Measurements from ENCODE around the gene ZNF850.
"Not testable (repeated sequence)": the region's sequence is repeated elsewhere in the genome, so short reads cannot be mapped to it uniquely, and the experiment has no call there.

The ZNF850 gene

GRCh38 chr19:36772311-36773222, at the start of gene ZNF850:
Gene ZNF850 (minus strand): TSS chr19:36772807. CDS start chr19:36762606, 10,201 bp downstream.
- DNase-seq (ENCODE audit: low read depth, low spot score): peak; percentile 97

GRCh38 chr19:36821758-36822157, 49.2 kb upstream of the ZNF850 start:
- no peak for DNase-seq (ENCODE audit: low read depth, low spot score)

GRCh38 chr19:36819130-36819630, 46.6 kb upstream of the ZNF850 start:
- no peak for DNase-seq (ENCODE audit: low read depth, low spot score)

- DNase-seq (ENCODE audit: low read depth, low spot score): no peak
Observed at GRCh38 chr19:36807029-36807428, 34.4 kb upstream of the ZNF850 start.

- no peak for DNase-seq (ENCODE audit: low read depth, low spot score)
Observed at GRCh38 chr19:36805364-36805763, 32.8 kb upstream of the ZNF850 start.

GRCh38 chr19:36797786-36798108, 25.1 kb upstream of the ZNF850 start:
- no peak for DNase-seq (ENCODE audit: low read depth, low spot score)

- no peak for DNase-seq (ENCODE audit: low read depth, low spot score)
Observed at GRCh38 chr19:36796714-36796992, 24.0 kb upstream of the ZNF850 start.

GRCh38 chr19:36791420-36792141, 19.0 kb upstream of the ZNF850 start:
- peak; percentile 50 for DNase-seq (ENCODE audit: low read depth, low spot score)

GRCh38 chr19:36775768-36776167, 3.2 kb upstream of the ZNF850 start:
- peak; percentile 24 for DNase-seq (ENCODE audit: low read depth, low spot score)

- no peak for DNase-seq (ENCODE audit: low read depth, low spot score)
Observed at GRCh38 chr19:36773223-36773579, 594 bp upstream of the ZNF850 start.

GRCh38 chr19:36771261-36772231, 1.1 kb downstream of the ZNF850 start:
- DNase-seq (ENCODE audit: low read depth, low spot score): peak; percentile 85

GRCh38 chr19:36750066-36750691, 22.4 kb downstream of the ZNF850 start:
- no peak for DNase-seq (ENCODE audit: low read depth, low spot score)

GRCh38 chr19:36749613-36750012, 23.0 kb downstream of the ZNF850 start:
- DNase-seq (ENCODE audit: low read depth, low spot score): not testable (repeated sequence)

- DNase-seq (ENCODE audit: low read depth, low spot score): peak; percentile 5
Observed at GRCh38 chr19:36748431-36749275, 24.0 kb downstream of the ZNF850 start.

GRCh38 chr19:36747750-36748149, 24.9 kb downstream of the ZNF850 start:
- DNase-seq (ENCODE audit: low read depth, low spot score): no peak

GRCh38 chr19:36745870-36746269, 26.7 kb downstream of the ZNF850 start:
- DNase-seq (ENCODE audit: low read depth, low spot score): no peak

GRCh38 chr19:36736166-36736565, 36.4 kb downstream of the ZNF850 start:
- DNase-seq (ENCODE audit: low read depth, low spot score): not testable (repeated sequence)

- peak; percentile 2 for DNase-seq (ENCODE audit: low read depth, low spot score)
Observed at GRCh38 chr19:36719687-36720556, 52.7 kb downstream of the ZNF850 start.

- no peak for DNase-seq (ENCODE audit: low read depth, low spot score)
Observed at GRCh38 chr19:36709423-36709822, 63.2 kb downstream of the ZNF850 start.

All from ELF-1 (cell line).